H1 (cell line): ENCODE measurements around the gene AVPI1. TPM values are rescaled to one million over a fixed set of nuclear protein-coding genes. Genes with fewer than 3 reads are reported as not detected.

Source experiments
- CTCF ChIA-PET: fragments of 300-600 bp; sonication (Branson Sonifier 250); formaldehyde crosslinking; loops from one replicate; lab custom pipeline; 2021; ENCODE audit not compliant: partially characterized antibody; lab: Charles Lee
- POLR2A ChIA-PET: fragments of 300-600 bp; sonication (Branson Sonifier 250); formaldehyde crosslinking; loops from one replicate; lab custom pipeline; 2021; ENCODE audit warnings: inconsistent platforms; ENCODE audit not compliant: partially characterized antibody; lab: Charles Lee
- DNase-seq, 2 experiments: peaks; one replicate each; pipeline versions ENCODE4 v3.0.0 to v3.0.0-alpha.2; 2010 to 2022; ENCODE audit warnings: low spot score in 2 of 2, low read depth in 1 of 2, mixed read lengths in 1 of 2
- FAIRE-seq: peaks from 2 replicates; lab custom pipeline; 2011; peaks lifted over from hg19 to GRCh38; lab: Jason Lieb, UNC
- H2AFZ ChIP-seq: 2 replicates; pipeline ENCODE4 v1.8.1; 2012; ENCODE audit warnings: low read length, inconsistent platforms
- H2AK5ac ChIP-seq: 2 replicates; pipeline ENCODE4 v1.6.1; 2013; ENCODE audit warnings: low read depth, low read length
- H2BK120ac ChIP-seq: replicated peaks from 2 replicates; pipeline ENCODE3; 2013; ENCODE audit warnings: low read depth, low read length, inconsistent platforms
- H2BK12ac ChIP-seq: 2 replicates; pipeline ENCODE4 v1.6.1; 2013; ENCODE audit warnings: low read depth, low read length
- H2BK15ac ChIP-seq: 2 replicates; pipeline ENCODE4 v1.6.1; 2013; ENCODE audit warnings: low read length
- H2BK20ac ChIP-seq: 2 replicates; pipeline ENCODE4 v1.6.1; 2013; ENCODE audit warnings: low read length
- H2BK5ac ChIP-seq: 2 replicates; pipeline ENCODE4 v1.6.1; 2013; ENCODE audit warnings: low read depth, low read length
- H3K14ac ChIP-seq: 2 replicates; pipeline ENCODE4 v1.6.1; 2013; ENCODE audit warnings: inconsistent platforms; ENCODE audit not compliant: insufficient read length
- H3K18ac ChIP-seq: 2 replicates; pipeline ENCODE4 v1.6.1; 2013; ENCODE audit warnings: low read length; ENCODE audit errors: extremely low read depth
- H3K23ac ChIP-seq: 2 replicates; pipeline ENCODE4 v1.6.1; 2013; ENCODE audit warnings: inconsistent platforms; ENCODE audit not compliant: insufficient read length
- H3K23me2 ChIP-seq: 2 replicates; pipeline ENCODE4 v1.6.1; 2013; ENCODE audit warnings: low read depth, low read length
- H3K27ac ChIP-seq: 2 replicates; pipeline ENCODE4 v1.6.1; 2011; ENCODE audit warnings: low read depth, low read length, inconsistent platforms
- H3K27me3 ChIP-seq, 4 experiments: replicated peaks in 1 of 4; 1 replicate in 1 of 4; 2 replicates in 3 of 4; pipeline versions ENCODE4 v1.6.1 to v1.8.1; 2011 to 2013; ENCODE audit warnings: low read length in 3 of 4, mild to moderate bottlenecking in 3 of 4, inconsistent platforms in 2 of 4, mixed read lengths in 2 of 4, moderate library complexity in 1 of 4; ENCODE audit not compliant: control insufficient read depth in 3 of 4, insufficient read depth in 3 of 4; ENCODE audit errors: extremely low read depth in 1 of 4
- H3K36me3 ChIP-seq, 4 experiments: 2 replicates each; pipeline versions ENCODE4 v1.6.1 to v1.8.1; 2011 to 2013; ENCODE audit warnings: mild to moderate bottlenecking in 4 of 4, low read length in 3 of 4, moderate library complexity in 2 of 4, control low read depth in 1 of 4, inconsistent platforms in 1 of 4; ENCODE audit not compliant: insufficient read depth in 4 of 4, control insufficient read depth in 2 of 4
- H3K4ac ChIP-seq: replicated peaks from 2 replicates; pipeline ENCODE3; 2013; ENCODE audit warnings: low read length, low read depth, mixed read lengths, inconsistent platforms; ENCODE audit not compliant: insufficient read length
- H3K4me1 ChIP-seq, 4 experiments: replicated peaks in 1 of 4; 1 replicate in 1 of 4; 2 replicates in 3 of 4; pipeline versions ENCODE4 v1.6.1 to v1.8.1; 2011 to 2013; ENCODE audit warnings: low read length in 3 of 4, inconsistent platforms in 2 of 4, mixed read lengths in 1 of 4; ENCODE audit not compliant: insufficient read depth in 4 of 4, control insufficient read depth in 3 of 4
- H3K4me2 ChIP-seq, 2 experiments: 2 replicates each; pipeline versions ENCODE4 v1.6.1 to v1.8.1; 2011 to 2013; ENCODE audit warnings: low read depth in 2 of 2, low read length in 2 of 2, control low read depth in 1 of 2, inconsistent platforms in 1 of 2, mild to moderate bottlenecking in 1 of 2; ENCODE audit not compliant: insufficient read depth in 1 of 2
- H3K4me3 ChIP-seq, 4 experiments: fragments of 200-600, 300-600 bp in 1 of 4; sonication (generic), shearing (Covaris generic), sonication (Bioruptor Twin) in 1 of 4; 2 replicates each; pipeline versions ENCODE4 v1.5.1 to v1.8.1; 2011 to 2016; ENCODE audit warnings: low read length in 4 of 4, low read depth in 3 of 4, control low read depth in 2 of 4, inconsistent platforms in 2 of 4, mild to moderate bottlenecking in 2 of 4, mixed read lengths in 1 of 4, moderate library complexity in 1 of 4; ENCODE audit not compliant: insufficient read depth in 2 of 4; ENCODE audit errors: extremely low read depth in 1 of 4
- H3K56ac ChIP-seq: replicated peaks from 2 replicates; pipeline ENCODE3; 2013; ENCODE audit warnings: low read depth, mild to moderate bottlenecking, mixed read lengths, low read length, inconsistent platforms; ENCODE audit not compliant: insufficient read length
- H3K79me1 ChIP-seq: 2 replicates; pipeline ENCODE4 v1.6.1; 2013; ENCODE audit warnings: low read depth, low read length, control low read depth
- H3K79me2 ChIP-seq, 2 experiments: 2 replicates each; pipeline versions ENCODE4 v1.6.1 to v1.8.1; 2012 to 2013; ENCODE audit warnings: low read length in 2 of 2, mild to moderate bottlenecking in 2 of 2, inconsistent platforms in 1 of 2; ENCODE audit not compliant: insufficient read depth in 2 of 2, control insufficient read depth in 1 of 2
- H3K9ac ChIP-seq, 4 experiments: replicated peaks in 1 of 4; 1 replicate in 1 of 4; 2 replicates in 3 of 4; pipeline versions ENCODE4 v1.6.1 to v1.8.1; 2011 to 2013; ENCODE audit warnings: low read depth in 3 of 4, low read length in 3 of 4, control low read depth in 2 of 4, mild to moderate bottlenecking in 2 of 4, moderate library complexity in 2 of 4, inconsistent platforms in 1 of 4; ENCODE audit errors: extremely low read depth in 1 of 4
- H3K9me3 ChIP-seq, 2 experiments: 2 replicates each; pipeline versions ENCODE4 v1.6.1 to v1.8.1; 2012 to 2013; ENCODE audit warnings: mild to moderate bottlenecking in 2 of 2, moderate library complexity in 2 of 2, control low read depth in 1 of 2, inconsistent platforms in 1 of 2, low read depth in 1 of 2, low read length in 1 of 2, mixed read lengths in 1 of 2; ENCODE audit not compliant: insufficient read depth in 2 of 2
- H4K20me1 ChIP-seq, 2 experiments: replicated peaks in 1 of 2; 2 replicates each; pipeline versions ENCODE3 to v1.8.1; 2011 to 2013; ENCODE audit warnings: inconsistent platforms in 2 of 2, low read length in 2 of 2, mild to moderate bottlenecking in 1 of 2; ENCODE audit not compliant: insufficient read depth in 2 of 2, control insufficient read depth in 1 of 2
- H4K5ac ChIP-seq: 2 replicates; pipeline ENCODE4 v1.6.1; 2013; ENCODE audit warnings: low read length, low read depth, mixed read lengths, inconsistent platforms; ENCODE audit not compliant: insufficient read length
- H4K8ac ChIP-seq: 2 replicates; pipeline ENCODE4 v1.8.0; 2013; ENCODE audit warnings: mild to moderate bottlenecking, moderate library complexity, low read length, inconsistent platforms; ENCODE audit not compliant: insufficient read depth; ENCODE audit errors: extremely low read depth
- H4K91ac ChIP-seq: replicated peaks from 2 replicates; pipeline ENCODE3; 2013; ENCODE audit warnings: low read length, mixed read lengths, inconsistent platforms; ENCODE audit not compliant: insufficient read length
- CTBP2 ChIP-seq: IDR thresholded peaks from 2 replicates; pipeline ENCODE4 v1.7.0; 2011; ENCODE audit warnings: borderline replicate concordance, mild to moderate bottlenecking, moderate library complexity, mixed read lengths, low read length; ENCODE audit not compliant: insufficient read depth, insufficient read length
- EGR1 ChIP-seq: IDR thresholded peaks from 2 replicates; pipeline ENCODE4 v1.6.1; 2011; ENCODE audit warnings: low read depth, low read length, borderline replicate concordance
- FOSL1 ChIP-seq: IDR thresholded peaks from 2 replicates; pipeline ENCODE4 v1.6.1; 2011; ENCODE audit warnings: mild to moderate bottlenecking, low read depth, low read length, moderate library complexity; ENCODE audit not compliant: insufficient read depth
- KDM4A ChIP-seq: IDR thresholded peaks from one replicate; pipeline ENCODE4 v1.7.1; 2012; ENCODE audit warnings: low read depth, mild to moderate bottlenecking, moderate library complexity, low read length, inconsistent platforms; ENCODE audit not compliant: severe bottlenecking
- PHF8 ChIP-seq: fragments of 200-600 bp; sonication (generic); conservative IDR thresholded peaks from 2 replicates; pipeline ENCODE4 v1.7.1; 2012; ENCODE audit warnings: low read depth, mild to moderate bottlenecking, inconsistent platforms, low read length, moderate library complexity
- SRF ChIP-seq: IDR thresholded peaks from 2 replicates; pipeline ENCODE4 v1.6.1; 2011; ENCODE audit warnings: mild to moderate bottlenecking, low read depth, low read length, moderate library complexity
- TAF1 ChIP-seq: IDR thresholded peaks from 2 replicates; pipeline ENCODE4 v1.6.1; 2011; ENCODE audit warnings: mild to moderate bottlenecking, low read depth, low read length
- WGBS, 2 experiments: shearing (Covaris generic) in 1 of 2; methylation state at CpG; one replicate each; pipeline versions ENCODE4 v1.1.6 to v1.1.7; 2013 to 2015; ENCODE audit warnings: low lambda C conversion rate in 2 of 2, mixed read lengths in 2 of 2, inconsistent platforms in 1 of 2, low coverage in 1 of 2, missing lambda C conversion rate in 1 of 2; ENCODE audit not compliant: insufficient replicate concordance in 2 of 2, insufficient coverage in 1 of 2, insufficient read length in 1 of 2; ENCODE audit errors: extremely low coverage in 1 of 2, missing lambda C conversion rate in 1 of 2; 5-methylcytosine and 5-hydroxymethylcytosine counted together
- polyA plus RNA-seq, 7 experiments: library from polyadenylated mRNA; depleted of rRNA in 3 of 7; stranded (reverse) in 5 of 7; unstranded in 2 of 7; fragments of >200 nt in 5 of 7; fragments of 200-250 nt in 2 of 7; gene quantifications; 1 replicate in 5 of 7; 2 replicates in 1 of 7; 4 replicates in 1 of 7; pipeline versions ENCODE4 v1.2.1 to v1.2.3, GENCODE V29; 2011 to 2013; ENCODE audit warnings: missing spikeins in 2 of 7, mixed read lengths in 2 of 7
- total RNA-seq: library from RNA; stranded (reverse); fragmentation: NEBNext Ultra II Directional; extraction: Animal tissue kit (Norgen Biotek cat#: 25700); gene quantifications from 2 replicates; pipeline ENCODE4 v1.2.1, GENCODE V29; 2021

The AVPI1 gene
- total and polyA plus RNA-seq, 2 of the 8 experiments (the other 6 are each of a cell fraction or from before 2014, with no cell fraction given) = 9.0 to 13.5 TPM

DNA sequence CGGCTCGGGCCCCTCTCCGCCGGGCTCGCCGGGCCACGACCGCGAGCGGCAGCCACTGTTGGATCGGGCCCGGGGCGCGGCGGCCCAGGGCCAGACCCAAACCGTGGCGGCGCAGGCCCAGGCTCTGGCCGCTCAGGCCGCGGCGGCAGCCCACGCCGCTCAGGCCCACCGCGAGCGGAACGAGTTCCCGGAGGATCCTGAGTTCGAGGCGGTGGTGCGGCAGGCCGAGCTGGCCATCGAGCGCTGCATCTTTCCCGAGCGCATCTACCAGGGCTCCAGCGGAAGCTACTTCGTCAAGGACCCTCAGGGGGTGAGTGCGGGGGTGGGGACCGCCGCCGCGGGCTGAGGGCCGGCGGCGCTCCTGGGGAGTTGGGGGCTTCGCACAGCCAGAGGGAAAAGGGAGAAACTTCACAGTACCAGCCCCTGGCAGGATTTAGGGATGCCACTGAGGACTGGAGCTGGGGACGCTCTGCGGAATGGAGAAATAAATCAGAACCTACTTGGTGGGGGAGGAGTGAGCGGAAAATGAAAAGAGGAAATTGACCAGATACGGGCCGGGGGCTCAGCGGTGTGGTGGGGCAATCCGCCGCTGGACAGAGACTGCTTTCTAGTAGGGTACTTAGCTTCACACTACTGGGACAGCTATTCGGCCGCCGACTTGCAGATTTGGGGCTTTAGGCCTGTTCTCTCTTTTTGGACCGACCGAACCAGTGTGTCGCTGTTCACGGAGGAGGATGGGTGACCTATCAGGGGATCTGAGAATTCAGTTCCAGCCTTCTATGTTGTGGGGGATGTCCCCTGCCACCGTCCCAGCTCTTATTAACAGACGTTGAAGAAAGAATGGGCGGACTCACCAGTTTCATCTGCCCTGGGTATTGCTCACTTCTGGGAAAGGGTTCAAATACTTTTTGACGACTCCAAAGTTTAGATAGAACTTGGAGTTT lies 45.9 kb downstream of the AVPI1 start:
- POLR2A ChIA-PET = interaction anchor here (0.7 to 1.7 kb wide), 4 partner anchors 11 to 84 kb away, joined by 3 to 8 read pairs (median 4); partner anchors contain the start of gene AVPI1

More for the DNA sequence above, 45.9 kb downstream of the AVPI1 start:
- Histone ChIP-seq H3K9me3 (no peaks in the 10 kb centered on the region), H3K23ac (no peak overlapping the region), H3K27me3 (no peaks in the 10 kb centered on the region), H3K14ac (no peak overlapping the region), H2BK15ac (no peak overlapping the region), H3K18ac (no peak overlapping the region; the same call in none of the 2 replicates), H2BK12ac (no peak overlapping the region), H4K8ac (peak overlapping the region; percentile 94; the same call in 1 of the 2 replicates), H3K4me1 (peaks cover 0 to 9% (median 3%) of the 10 kb centered on the region in 4 experiments; a peak in 4 of 7 replicates), H3K36me3 (peaks cover 0 to 10% (median 8%) of the 10 kb centered on the region in 4 experiments; a peak in 6 of 8 replicates), H4K91ac (no peak overlapping the region), H4K5ac (no peak overlapping the region), H2AFZ (no peak overlapping the region), H2BK120ac (no peak overlapping the region), H3K56ac (no peak overlapping the region), H4K20me1 (peaks cover 0 to 10% of the 10 kb centered on the region in 2 experiments), H3K23me2 (peaks cover 5% of the 10 kb centered on the region), H3K4me3 (peak overlapping the region; percentile 61 to 90 (median 71)), H2BK20ac (no peak overlapping the region), H3K79me1 (peaks cover 8% of the 10 kb centered on the region), H3K9ac (peak overlapping the region; percentile 81 to 87 (median 84)), H3K79me2 (peaks cover 0 to 39% of the 10 kb centered on the region in 2 experiments; a peak in 2 of 4 replicates), H2BK5ac (no peak overlapping the region; the same call in 1 of the 2 replicates), H3K27ac (peak overlapping the region; percentile 86; the same call in 1 of the 2 replicates)
- 4% methylated on average over 25 of the region's 67 CpGs; no CpG with 5 or more reads in 1 of the 2 experiments for WGBS, 2 experiments
- CTCF ChIA-PET = interaction anchor here (1.0 to 1.3 kb wide), 4 partner anchors 10 to 1982 kb away, joined by 3 to 6 read pairs (median 3); no protein-coding TSS in a partner anchor
- DNase-seq = peak in 1 of 2 experiments; percentile 69
- FAIRE-seq = no peak
- TF ChIP-seq SRF (no peak), CTBP2 (no peak), FOSL1 (no peak), PHF8 (peak; percentile 60), TAF1 (peak; percentile 8; the same call in 1 of the 2 replicates), EGR1 (peak; percentile 87), KDM4A (peak; percentile 87)
- TF ChIP-seq, all 59 proteins: peak for 4
- Histone ChIP-seq H2AK5ac (no peak overlapping the region), H3K4me2 (peak overlapping the region; percentile 92 to 96), H3K4ac (no peak overlapping the region)
